OCI-LY3 (cell line): ENCODE data around the gene S100Z.

Experiments
- CTCF ChIP-seq: fragments of 200-600, 300-600 bp; sonication (generic); IDR thresholded peaks from 2 replicates; pipeline ENCODE4 v1.5.1; 2014; ENCODE audit warnings: antibody characterized with exemption, low read length, low read depth
- EZH2phosphoT487 ChIP-seq: fragments of 200-600 bp; shearing (Covaris generic); IDR thresholded peaks from 2 replicates; pipeline ENCODE4 v1.6.1; 2018; ENCODE audit warnings: antibody characterized with exemption, mixed run types, low read depth

- no peak for TF ChIP-seq CTCF
- TF ChIP-seq EZH2phosphoT487, result no peak
Observed at GRCh38 chr5:76927961-76928360, 78.1 kb downstream of the S100Z start.
